ENCODE data around the gene WWOX. TPM values are rescaled to one million over a fixed set of nuclear protein-coding genes. Genes with fewer than 3 reads are reported as not detected.

WWOX gene
- total RNA-seq, 1 donor: 24.2 TPM

DNA sequence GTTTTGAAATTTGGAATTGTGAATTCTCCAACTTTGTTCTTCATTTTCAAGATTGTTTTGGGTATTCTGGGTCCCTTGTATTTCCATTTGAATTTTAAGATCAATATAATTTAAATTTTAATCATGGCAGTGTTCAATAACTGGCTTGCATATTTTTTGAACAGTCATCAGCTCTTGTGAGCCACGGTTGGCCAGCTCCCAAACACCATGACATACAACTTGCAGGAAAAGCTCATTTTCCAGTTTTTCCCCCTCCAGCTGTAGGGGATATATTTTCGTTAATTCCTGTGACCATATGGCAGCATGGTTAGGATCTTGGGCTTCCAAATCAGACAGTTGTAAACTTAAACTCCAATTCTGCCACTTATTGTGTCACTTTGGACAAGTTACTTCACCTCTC is 690.1 kb downstream of the WWOX start:
- no peak overlapping the region for H3K4me3 ChIP-seq (ENCODE audit: low read depth, low read length)
- TF ChIP-seq, protein P1, sequence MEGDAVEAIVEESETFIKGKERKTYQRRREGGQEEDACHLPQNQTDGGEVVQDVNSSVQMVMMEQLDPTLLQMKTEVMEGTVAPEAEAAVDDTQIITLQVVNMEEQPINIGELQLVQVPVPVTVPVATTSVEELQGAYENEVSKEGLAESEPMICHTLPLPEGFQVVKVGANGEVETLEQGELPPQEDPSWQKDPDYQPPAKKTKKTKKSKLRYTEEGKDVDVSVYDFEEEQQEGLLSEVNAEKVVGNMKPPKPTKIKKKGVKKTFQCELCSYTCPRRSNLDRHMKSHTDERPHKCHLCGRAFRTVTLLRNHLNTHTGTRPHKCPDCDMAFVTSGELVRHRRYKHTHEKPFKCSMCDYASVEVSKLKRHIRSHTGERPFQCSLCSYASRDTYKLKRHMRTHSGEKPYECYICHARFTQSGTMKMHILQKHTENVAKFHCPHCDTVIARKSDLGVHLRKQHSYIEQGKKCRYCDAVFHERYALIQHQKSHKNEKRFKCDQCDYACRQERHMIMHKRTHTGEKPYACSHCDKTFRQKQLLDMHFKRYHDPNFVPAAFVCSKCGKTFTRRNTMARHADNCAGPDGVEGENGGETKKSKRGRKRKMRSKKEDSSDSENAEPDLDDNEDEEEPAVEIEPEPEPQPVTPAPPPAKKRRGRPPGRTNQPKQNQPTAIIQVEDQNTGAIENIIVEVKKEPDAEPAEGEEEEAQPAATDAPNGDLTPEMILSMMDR (IDR thresholded peaks at IDR 0.05; ENCODE audit: insufficient read depth, low read length): no peak
- no peak for DNase-seq (ENCODE audit: low read depth)

DNA sequence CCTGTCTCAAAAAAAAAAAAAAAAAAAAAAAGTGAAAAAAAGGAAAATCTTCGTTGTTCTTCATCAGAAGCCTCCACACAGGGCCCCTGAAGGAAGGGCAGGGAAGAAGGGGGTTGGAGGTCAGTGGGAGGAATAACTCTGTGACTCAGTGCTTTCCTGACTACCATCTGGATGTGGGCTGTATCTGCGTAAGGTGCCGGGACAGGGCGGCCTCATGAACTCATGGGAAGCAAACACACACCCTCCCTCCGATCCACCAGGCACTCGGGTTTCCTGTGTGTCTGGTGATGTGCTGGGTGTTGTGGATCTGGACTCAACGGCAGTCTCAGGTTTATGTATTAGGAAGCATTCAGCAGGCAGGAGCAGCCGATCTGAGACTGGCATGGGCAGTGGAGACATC is 691.6 kb downstream of the WWOX start:
- H3K4me3 ChIP-seq (ENCODE audit: low read depth, low read length): no peak overlapping the region
- TF ChIP-seq, protein P1 (IDR thresholded peaks at IDR 0.05; ENCODE audit: insufficient read depth, low read length): no peak
- no peak for DNase-seq (ENCODE audit: low read depth)

DNA sequence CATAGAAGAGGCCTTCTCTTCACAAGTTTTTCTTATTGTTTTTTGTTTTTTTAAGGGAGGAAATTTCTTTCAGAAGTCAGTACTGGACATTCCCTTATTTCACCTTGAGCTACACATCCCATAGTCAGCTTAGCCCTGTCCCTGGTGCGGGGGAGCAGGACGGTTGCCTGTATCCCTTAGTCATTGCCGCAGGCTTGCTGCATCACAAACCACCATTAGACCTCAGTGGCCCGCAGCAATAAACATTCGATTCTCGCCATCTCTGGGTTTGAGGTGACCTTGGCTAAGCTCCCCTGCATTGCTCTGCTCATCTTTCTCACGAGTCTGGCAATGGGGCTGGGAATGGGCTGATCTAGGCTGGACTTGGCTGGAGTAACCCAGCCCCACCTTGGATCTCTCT is 692.5 kb downstream of the WWOX start:
- H3K4me3 ChIP-seq (ENCODE audit: low read depth, low read length): no peak overlapping the region
- TF ChIP-seq, protein P1 (IDR thresholded peaks at IDR 0.05; ENCODE audit: insufficient read depth, low read length): no peak
- DNase-seq (ENCODE audit: low read depth): no peak

GRCh38 chr16:78792952-78793351 is 693.5 kb downstream of the WWOX start:
- TF ChIP-seq, protein P1 (IDR thresholded peaks at IDR 0.05; ENCODE audit: insufficient read depth, low read length): no peak
- H3K4me3 ChIP-seq (ENCODE audit: low read depth, low read length): no peak overlapping the region
- no peak for DNase-seq (ENCODE audit: low read depth)

- no peak for DNase-seq (ENCODE audit: low read depth)
- H3K4me3 ChIP-seq (ENCODE audit: low read depth, low read length): no peak overlapping the region
- TF ChIP-seq, protein P1 (IDR thresholded peaks at IDR 0.05; ENCODE audit: insufficient read depth, low read length): no peak
These were observed 695.3 kb downstream of the WWOX start for GRCh38 chr16:78794581-78795250.

DNA sequence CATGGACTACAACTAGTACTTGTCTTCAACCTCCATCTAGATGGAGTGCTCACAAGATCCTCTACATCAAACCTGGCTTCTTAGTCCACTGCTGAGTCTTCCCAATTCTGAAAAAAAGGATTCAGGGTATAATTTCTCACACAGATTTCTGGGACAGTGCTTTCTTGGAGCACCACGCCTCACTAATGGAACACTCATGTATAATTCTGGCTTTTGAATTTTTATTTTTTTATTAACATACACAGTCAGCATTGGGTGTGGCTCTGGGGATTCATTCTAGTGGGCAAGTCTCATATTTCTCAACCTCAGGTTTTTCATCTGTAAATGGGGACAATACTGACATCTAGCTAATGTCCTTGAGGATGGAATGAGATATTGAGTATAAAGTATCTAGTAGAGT is 696.0 kb downstream of the WWOX start:
- DNase-seq (ENCODE audit: low read depth): no peak
- H3K4me3 ChIP-seq (ENCODE audit: low read depth, low read length): no peak overlapping the region
- TF ChIP-seq, protein P1 (IDR thresholded peaks at IDR 0.05; ENCODE audit: insufficient read depth, low read length): no peak
